GM18508 (cell line): ENCODE results near the gene UNC45A.
A peak's percentile ranks its signal among the peaks of the same experiment; 100 is the strongest.
"Not testable (repeated sequence)": the region's sequence is repeated elsewhere in the genome, so short reads cannot be mapped to it uniquely, and the experiment has no call there.

Experiments used
- ATAC-seq: cut with Tn5 transposase; IDR thresholded peaks from one replicate; pipeline ENCODE4 v1.9.1; 2021; ENCODE audit warnings: moderate number of reproducible peaks; ENCODE audit not compliant: insufficient read depth, unreplicated experiment

Gene UNC45A

GRCh38 chr15:90915808-90916440, 19.2 kb upstream of the UNC45A start:
- no peak for ATAC-seq

GRCh38 chr15:90916461-90916860, 18.6 kb upstream of the UNC45A start:
- no peak for ATAC-seq

- no peak for ATAC-seq
Observed at GRCh38 chr15:90917569-90917968, 17.5 kb upstream of the UNC45A start.

- ATAC-seq, result no peak
Observed at GRCh38 chr15:90918034-90918788, 16.9 kb upstream of the UNC45A start.

GRCh38 chr15:90918835-90919234, 16.2 kb upstream of the UNC45A start:
- ATAC-seq, result no peak

- ATAC-seq, result no peak
Observed at GRCh38 chr15:90921887-90922286, 13.2 kb upstream of the UNC45A start.

- ATAC-seq, result not testable (repeated sequence)
Observed at GRCh38 chr15:90922712-90923322, 12.3 kb upstream of the UNC45A start.

- ATAC-seq, result no peak
Observed at GRCh38 chr15:90924375-90924774, 10.7 kb upstream of the UNC45A start.

- ATAC-seq, result not testable (repeated sequence)
Observed at GRCh38 chr15:90926766-90927165, 8.3 kb upstream of the UNC45A start.

- ATAC-seq, result not testable (repeated sequence)
Observed at GRCh38 chr15:90928106-90928505, 7.0 kb upstream of the UNC45A start.

GRCh38 chr15:90929246-90930019, 5.7 kb upstream of the UNC45A start:
- ATAC-seq, result no peak

- no peak for ATAC-seq
Observed at GRCh38 chr15:90930861-90931574, 4.1 kb upstream of the UNC45A start.

GRCh38 chr15:90931575-90931827, 3.6 kb upstream of the UNC45A start:
- ATAC-seq, result no peak

- peak; percentile 32 for ATAC-seq
Observed at GRCh38 chr15:90931828-90932659, 3.0 kb upstream of the UNC45A start, which contains the start of gene HDDC3. HDDC3 (minus strand) TSS chr15:90932549; CDS start chr15:90932540, 9 bp downstream.

- ATAC-seq, result no peak
Observed at GRCh38 chr15:90932660-90932991, 2.5 kb upstream of the UNC45A start.

GRCh38 chr15:90933301-90933700, 1.8 kb upstream of the UNC45A start:
- no peak for ATAC-seq

- ATAC-seq, result peak; percentile 24
Observed at GRCh38 chr15:90934256-90934948, 683 bp upstream of the UNC45A start.

GRCh38 chr15:90936823-90937222, 1.7 kb downstream of the UNC45A start:
- ATAC-seq, result no peak

GRCh38 chr15:90938261-90938660, 3.2 kb downstream of the UNC45A start:
- ATAC-seq, result no peak
